HCEC 1CT (cell line): ENCODE measurements around the gene GOLGA6D.
"Not testable (repeated sequence)": the region's sequence is repeated elsewhere in the genome, so short reads cannot be mapped to it uniquely, and the experiment has no call there.

Experiments
- DNase-seq: peaks from one replicate; pipeline ENCODE4 v3.0.0-alpha.2; 2017

GOLGA6D gene

DNA sequence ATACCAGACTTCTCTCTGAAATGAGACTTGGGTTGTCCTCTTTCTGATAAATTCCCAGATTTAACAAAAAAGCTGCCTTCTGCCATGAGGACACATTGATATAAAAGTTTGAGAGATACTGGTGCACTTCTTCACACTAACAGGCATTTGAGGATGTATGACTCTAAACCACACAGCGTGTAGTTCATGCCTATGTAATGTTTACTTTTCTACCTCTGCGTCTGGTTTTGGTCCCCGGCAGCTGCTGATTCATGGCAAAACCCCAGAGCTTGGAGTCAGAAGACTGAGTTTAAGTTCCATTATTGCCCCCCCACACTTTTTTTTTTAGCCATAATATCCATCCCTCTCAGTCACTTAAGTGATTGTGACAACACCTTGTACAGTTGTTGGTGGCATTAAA, 1.5 kb downstream of the GOLGA6D start:
- DNase-seq: not testable (repeated sequence)

DNA sequence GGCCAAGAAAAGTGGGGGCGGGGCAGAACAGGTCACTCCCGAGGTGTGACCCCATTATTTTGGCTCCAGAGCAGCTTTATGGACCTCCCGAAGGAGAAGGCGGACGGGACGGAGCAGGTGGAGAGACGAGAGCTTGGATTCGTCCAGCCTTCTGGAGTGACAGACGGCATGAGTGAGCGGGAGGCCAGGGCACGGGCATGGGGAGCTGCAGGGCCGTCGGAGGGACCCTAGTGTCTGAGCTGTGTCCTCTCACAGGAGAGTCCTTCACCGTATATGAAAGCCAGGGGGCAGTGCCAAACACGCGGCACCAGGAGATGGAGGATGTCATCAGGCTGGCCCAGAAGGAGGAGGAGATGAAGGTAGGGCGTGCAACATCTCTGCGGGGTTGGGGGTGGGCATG, 11.0 kb downstream of the GOLGA6D start:
- DNase-seq: not testable (repeated sequence)

DNA sequence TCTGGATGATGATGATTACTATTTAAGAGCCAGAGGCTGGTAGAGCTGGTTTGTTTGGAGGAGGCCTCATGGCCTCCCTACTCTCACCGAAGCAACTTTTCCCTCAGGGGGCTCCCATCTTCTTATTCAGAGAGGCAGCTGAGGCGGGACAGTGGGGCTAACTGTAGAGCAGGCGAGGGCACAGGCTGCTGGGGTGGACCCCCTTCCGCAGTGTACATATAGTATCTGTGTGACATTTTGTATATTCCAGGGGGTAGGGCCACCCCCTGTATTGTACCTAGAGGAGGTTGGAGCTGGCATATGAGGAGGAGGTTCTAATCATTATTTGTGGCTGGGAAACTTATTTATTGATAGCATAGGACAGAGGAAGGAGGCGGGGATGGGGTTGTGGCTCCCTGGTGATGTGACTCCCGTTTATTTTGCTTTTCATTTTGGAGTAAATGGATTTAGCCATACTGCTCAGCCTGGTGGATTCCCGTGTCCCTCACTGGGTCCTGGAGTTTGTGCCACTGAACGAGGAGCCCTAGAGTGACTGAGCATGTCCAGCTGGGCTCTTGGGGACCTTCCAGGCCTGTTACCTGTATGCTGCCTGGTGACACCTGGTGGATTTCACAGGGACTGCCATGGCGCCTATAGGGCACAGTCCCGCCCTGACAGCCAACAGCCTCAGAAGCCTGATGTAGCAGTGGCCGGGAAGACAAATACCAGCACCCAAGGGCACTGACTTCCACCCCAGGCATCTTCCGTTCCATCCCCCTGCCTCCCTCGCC, 16.1 kb downstream of the GOLGA6D start:
- DNase-seq: not testable (repeated sequence)

DNA sequence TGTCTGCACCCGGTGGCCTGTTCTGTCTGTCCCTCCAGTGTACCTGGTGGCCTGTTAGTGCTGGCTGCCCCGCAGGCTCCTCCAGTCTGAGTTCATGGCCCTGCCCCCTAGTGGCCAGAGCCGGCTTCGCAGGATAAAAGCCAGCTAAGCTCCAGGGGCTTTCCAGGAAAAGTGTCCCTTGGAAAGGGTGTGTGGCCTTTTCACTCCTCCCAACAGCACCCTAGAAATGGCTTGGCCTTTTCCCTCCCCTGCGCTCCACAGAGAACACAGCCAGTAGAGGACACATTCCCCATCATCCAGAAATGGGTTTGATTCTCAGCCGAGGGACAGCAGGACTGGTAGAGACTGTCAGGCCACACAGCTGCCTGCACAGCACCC, 16.7 kb downstream of the GOLGA6D start:
- DNase-seq: not testable (repeated sequence)

DNA sequence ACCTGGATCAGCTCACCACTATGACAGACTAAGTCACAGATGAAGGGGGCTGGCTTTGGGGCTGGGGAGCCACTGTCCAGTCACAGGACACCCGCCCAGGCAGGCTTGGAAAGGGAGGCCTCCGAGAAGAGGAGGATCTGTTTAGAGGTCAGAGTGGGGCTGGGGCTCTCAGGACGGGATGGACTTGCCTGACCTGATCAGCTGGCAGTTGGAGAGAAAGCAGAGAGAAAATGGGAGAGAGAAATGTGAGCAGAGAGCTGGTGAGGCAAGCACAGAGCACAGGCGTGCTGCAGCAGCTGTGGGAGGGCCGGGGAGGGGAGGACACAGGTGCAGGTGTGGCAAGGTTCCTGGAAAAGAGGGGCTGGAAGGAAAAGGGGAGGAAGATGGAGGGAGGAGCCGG, 17.4 kb downstream of the GOLGA6D start:
- not testable (repeated sequence) for DNase-seq

DNA sequence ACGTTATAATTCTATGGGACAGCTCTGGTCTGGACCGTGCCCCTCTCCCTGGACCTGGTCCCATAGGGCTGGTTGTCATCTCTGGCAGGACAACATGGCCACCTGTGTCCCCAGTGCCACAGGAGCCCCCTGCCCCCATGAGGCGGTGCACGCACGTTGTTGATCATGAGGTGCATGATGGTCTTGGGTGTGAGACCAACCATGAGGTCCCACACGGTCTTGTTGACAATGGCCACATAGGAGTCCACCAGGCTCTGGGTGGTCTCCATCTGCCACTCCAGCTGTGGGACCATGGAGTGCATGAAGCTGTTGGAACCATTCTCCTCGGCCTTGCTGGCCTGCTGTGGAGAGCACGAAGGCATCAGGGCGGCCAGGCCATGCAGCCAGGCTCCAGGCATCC, 19.7 kb downstream of the GOLGA6D start:
- DNase-seq: no peak

DNA sequence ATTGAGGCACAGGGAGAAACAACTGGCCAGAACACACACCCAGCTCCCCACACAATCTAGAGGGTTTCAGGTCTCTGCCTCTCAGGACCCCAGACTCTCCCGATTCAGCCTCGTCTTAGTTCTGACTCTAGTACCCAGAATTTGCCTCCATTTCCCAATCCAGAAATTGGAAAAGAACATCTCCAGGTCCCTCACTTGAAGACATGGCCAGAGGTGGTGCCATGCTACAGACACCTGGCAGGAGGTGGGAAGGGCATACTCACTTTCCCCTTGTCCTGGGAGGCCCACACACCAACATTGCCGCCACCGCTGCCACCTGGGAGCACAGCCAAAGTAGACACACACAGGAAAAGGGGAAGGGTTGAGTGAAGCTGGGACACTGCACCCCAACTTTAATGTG, 20.1 kb downstream of the GOLGA6D start:
- DNase-seq: not testable (repeated sequence)

DNA sequence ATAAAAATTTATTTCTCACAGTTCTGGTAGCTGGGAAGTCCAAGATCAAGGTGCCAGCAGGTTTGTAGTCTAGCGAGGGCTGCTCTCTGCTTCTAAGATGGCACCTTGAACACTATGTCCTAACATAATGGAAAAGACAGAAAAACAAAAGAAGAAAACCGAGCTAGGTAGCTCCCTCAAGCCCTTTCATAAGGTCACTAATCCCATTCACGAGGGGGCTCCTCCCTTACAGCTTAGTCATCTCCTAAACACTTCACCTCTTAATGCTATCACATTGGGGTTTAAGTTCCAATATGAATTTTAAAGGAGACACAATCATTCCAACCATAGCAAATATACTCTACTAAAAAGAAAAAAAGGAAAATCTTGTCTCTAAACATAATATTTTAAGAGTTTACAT, 23.6 kb downstream of the GOLGA6D start:
- DNase-seq: no peak

DNA sequence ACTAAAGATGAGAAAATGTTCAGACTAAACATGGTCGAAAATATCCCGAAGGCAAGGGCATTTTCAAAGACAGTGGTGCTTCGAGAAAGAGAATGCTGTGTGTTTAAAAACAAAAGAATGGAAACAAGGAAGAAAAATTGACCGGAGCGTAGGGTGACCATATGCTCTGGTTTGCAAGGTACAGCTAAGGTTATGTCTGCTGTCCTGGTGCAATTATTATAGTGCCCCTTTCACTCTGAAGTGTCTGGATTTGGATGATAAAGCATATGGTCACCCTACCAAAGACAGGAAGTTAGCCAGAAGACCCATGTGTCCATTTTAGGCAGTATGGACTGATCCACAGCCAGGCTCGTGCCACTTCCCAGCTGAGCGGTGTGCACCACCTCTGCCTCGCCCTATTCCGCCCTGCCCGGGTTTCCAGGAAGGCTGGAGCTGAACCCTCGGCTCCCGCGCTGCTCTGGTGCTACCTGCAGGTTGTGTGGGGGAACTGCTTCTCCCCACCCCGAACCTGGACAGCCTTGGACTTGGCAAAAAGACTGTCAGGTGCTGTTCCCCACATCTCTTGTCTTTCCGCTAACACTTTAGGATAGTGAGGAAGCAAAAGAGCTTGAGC, 25.2 kb downstream of the GOLGA6D start:
- DNase-seq: peak; percentile 23

DNA sequence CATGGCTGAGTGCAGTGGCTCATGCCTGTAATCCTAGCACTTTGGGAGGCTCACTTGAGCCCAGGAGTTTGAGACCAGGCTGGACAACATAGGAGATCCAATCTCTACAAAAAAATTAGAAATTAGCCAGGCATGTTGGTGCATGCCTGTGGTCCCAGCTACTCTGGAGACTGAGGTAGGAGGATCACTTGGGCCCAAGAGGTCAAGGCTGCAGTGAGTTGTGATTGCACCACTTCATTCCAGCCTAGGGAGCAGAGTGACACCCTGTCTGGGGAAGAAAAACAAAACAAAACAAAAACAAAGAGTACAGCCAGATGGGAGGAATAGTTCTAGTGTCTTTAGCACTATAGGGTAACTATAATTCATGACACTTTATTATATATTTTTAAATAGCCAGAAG, 27.1 kb downstream of the GOLGA6D start:
- DNase-seq: no peak

DNA sequence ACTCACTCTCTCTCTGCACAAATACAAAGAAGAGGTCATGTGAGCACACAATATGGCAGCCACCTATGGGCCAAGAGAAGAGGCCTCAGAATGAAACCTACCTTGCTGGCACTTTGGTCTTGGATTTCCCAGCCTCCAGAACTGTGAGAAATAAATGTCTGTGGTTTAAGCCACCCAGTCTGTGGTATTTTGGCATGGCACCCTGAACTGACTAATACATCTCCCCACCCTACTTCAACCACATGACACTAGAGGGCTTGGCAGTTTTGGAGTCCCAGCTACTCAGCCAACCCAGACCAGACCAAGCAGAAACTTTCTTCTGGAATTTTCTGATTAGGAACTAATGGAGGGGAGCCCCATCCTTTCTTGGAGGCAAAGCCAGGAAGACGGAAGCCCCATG, 29.9 kb downstream of the GOLGA6D start:
- DNase-seq: peak; percentile 35

DNA sequence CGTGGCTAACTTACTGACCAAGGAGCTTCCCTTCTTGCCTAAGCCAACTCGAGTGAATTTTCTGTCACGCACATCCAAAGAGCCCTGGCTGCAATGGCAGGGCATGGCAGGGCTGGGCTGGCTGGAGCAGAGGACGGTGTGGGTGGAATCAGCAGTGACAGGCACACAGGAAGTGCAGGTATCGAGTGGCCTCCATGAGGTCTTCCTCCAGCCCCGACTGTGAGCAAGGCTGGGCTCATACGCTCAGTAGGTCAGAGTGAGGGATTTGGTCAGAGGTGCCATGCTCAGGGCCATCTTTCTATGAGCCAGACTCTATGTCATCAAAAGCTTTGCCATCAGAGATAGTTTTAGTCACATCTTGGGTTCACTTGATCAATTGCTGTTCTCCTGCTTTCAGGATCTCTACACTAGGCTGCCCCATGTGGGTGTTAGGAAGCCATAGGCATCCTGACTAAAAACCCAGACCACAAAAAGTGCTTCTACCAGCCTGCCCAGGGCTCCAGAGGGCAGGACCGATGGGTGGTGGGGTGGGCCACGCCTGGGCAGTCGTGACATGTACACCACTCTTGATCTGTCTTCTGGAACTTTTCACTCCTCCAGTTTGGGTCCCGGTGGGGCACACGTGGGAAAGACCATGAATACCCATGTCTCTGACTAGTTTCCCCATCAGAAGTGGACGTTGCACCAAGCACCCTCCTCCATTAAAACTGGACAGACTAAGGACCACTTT, 30.6 kb downstream of the GOLGA6D start:
- no peak for DNase-seq

DNA sequence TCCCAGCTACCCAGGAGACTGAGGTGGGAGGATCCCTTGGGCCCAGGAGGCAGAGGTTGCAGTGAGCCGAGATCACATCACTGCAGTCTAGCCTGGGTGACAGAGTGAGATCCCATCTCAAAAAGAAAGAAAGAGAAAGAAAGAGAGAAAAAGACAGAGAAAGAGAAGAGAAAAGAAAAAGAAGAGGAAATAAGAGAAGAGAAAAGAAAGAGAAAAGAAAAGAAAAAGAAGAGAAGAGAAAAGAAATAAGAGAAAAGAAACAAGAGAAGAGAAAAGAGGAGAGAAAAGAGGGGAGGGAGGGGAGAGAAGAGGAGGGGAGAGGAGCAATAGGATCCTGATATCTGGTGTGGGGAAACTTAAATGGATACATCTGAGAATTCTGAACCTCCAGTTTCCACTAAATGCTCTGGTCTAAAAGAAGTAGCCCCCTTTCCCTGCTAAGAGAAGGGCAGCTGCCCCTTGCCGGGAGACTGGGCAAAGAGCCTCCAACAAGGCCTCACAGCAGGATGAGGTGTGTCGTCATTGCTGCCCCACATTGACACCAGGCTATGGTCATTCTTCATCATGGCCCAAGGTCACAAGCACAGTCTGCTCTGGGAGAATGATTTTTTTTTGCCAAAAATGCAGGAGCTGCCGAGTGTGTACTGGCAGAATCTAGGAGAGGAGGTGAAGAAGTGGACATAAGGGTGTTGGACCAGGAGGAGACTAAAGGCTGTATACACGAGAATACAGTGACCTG, 32.1 kb downstream of the GOLGA6D start:
- DNase-seq: no peak

DNA sequence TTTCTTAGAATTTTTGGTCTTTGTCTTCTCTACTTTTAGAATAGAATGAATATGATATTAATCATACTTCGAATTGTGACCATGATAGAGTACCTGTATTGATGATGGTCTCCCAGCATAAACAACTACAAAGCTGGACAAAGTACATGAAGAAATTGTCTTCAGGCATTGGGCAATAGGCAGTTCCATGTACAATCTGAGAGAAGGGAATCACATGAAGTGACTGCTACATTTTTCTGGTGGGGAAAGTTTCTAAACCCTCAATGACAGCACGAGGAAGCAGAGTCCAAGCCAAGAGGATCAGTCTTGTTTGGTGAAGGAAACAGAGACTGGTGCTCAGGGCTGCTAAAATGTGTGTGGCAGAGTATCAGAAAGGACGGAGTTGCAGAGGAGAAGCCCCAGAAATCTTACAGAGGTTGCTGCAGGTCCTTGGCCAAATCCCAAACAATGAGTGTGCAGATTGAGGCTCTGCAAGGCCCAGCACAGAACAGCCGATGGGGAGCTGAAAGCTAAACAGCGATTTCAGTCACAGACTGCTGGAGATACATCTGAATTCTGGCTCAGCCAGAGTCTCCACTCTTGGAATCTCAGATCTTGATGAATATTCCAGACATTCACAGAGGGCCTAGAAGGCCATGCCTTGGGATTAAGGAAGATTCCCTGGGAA, 36.7 kb downstream of the GOLGA6D start:
- not testable (repeated sequence) for DNase-seq

DNA sequence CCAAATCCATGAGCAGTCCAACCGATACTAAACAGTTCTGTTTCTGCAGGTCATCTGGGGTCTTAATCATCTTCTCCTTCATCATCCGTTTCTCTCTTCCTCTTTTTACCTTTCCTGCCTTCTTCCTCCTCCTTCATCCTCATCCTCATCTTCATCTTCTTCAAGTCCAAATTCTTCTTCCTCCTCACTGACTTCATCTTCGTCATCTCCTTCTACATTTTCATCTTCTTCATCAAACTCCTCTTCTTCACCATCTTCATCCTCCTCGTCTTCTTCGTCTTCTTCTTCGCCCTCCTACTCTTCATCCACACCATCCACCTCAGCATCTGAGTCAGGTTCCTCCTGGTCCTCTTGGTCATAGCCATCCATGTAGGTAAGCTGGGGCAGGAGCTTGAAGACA, 39.1 kb downstream of the GOLGA6D start:
- DNase-seq: no peak

DNA sequence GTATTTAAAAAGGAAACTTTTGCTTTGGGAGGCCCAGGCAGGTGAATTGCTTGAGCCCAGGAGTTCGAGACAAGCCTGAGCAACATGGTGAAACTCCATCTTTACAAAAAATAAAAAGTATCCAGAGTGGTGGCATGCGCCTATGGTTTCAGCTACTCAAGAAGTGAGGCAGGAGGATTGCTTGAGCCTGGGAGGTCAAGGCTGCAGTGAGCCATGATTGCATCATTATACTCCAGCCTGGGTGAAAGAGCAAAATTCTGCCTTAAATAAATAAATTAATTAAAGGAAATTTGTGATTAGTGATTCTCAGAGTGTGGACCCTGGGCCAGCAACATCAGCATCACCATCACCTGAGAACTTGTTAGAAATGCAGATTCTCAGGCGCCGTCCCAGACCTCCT, 43.3 kb downstream of the GOLGA6D start:
- DNase-seq: no peak

DNA sequence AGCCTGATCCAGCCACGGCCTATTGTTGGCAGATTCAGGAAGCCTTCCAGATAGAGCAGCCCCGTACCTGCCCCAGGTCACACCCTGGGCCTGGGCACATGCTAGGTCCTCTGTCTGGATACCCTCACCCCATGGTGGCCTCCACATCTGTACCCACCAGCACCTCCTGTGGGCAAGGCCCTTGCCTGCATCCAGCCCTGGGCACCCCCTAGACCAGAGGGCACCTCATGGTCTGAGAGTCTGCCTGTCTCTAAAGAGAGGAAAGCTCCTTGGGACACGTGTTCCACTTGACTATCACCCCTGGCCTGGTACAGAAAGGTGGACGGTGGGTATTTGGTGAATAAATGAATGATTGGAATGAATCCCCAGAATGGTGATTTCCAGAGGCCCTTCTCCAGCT, 44.4 kb downstream of the GOLGA6D start:
- no peak for DNase-seq

DNA sequence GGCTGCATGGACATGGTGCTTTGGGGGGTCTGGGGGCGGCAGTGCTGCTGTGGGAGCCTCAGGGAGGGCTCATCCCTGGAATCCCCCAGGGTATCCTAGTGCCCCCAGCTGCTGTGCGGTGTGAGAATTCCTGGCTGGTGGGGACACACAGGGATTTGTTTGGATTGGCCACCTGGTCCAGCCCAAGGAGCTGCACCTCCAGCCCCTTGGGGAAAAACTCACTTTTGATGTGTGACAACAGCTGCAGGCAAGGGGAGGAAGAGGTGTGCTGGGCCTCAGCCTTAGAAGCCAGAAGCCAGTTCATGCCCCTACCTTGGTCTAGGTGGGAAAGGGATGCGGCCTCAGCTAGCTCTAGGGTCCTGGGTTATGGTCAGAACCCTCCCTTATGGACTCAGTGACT, 44.9 kb downstream of the GOLGA6D start:
- DNase-seq: no peak

DNA sequence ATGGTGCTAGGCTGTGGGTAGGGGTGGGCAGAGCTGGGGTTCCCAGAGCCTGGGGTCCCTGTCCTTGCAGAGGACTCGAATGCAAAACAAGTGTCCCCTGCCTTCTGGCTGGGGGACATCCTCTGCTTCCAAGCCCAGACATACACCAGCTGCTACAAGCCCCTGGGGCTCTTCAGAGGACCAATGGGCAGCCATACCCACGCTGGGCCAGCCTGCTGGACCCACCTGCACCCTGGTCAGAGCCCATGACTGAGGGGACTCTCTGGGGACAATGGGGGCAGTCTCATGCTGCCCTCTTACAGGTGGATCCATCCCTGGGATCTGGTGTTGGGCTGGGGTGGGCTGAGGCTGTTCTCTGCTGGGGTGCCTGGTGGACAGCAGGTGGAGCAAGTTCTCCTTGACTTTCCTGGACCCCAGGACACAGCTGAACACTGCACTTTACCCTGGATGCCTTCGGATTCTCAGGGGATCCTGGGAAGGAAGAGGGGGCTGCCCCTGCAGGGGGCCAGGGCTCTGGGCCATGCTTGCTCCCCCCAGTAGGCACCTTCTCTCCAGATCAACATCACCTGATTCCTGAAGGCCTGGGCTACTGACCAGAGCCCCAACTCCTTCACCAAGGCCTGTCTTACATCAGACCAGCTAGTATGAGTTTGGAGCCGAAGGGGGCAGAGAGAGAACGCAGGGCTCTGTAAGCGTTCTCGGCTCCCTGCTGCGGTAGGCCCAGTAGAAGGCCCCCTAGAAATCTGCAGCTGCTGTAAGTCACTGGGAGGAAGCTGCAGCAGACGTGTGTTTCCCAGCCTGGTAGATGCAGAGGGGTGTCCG, 46.1 kb downstream of the GOLGA6D start:
- no peak for DNase-seq

DNA sequence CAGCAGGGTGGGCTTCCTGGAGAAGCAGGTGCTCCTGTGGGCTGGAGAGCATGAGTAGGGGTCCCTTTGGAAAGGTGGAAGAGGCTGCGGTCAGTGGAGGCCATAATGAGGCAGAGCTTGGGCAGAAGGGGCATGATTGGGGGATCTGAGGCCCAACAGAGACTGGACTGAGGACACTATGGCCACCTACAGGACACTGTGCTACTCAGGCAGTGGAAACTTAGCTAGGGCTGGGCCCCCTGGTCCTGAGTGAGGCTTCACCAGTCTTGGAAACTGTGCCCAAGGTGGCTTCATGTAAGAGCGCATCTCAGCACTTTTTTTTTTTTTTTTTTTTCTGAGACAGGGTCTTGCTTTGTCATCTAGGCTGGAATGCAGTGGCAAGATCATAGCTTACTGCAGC, 46.9 kb downstream of the GOLGA6D start:
- DNase-seq: no peak

DNA sequence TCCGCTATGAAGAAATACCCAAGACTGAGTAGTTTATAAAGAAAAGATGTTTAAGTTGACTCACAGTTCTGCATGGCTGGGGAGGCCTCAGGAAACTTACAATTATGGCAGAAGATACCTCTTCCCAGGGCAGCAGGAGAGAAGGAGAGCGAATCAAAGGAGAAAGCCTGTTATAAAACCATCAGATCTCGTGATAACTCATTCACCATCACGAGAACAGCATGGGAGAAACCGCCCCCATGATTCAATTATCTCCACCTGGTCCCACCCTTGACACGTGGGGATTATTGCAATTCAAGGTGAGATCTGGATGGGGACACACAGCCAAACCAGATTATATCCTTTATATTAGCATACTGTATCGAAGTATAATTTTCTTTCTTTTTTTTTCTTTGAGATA, 49.5 kb downstream of the GOLGA6D start:
- DNase-seq: not testable (repeated sequence)
